ENCODE data around the gene RPL36A.

DNA sequence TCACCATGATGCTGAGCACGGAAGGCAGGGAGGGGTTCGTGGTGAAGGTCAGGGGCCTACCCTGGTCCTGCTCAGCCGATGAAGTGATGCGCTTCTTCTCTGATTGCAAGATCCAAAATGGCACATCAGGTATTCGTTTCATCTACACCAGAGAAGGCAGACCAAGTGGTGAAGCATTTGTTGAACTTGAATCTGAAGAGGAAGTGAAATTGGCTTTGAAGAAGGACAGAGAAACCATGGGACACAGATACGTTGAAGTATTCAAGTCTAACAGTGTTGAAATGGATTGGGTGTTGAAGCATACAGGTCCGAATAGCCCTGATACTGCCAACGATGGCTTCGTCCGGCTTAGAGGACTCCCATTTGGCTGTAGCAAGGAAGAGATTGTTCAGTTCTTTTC is 21.2 kb downstream of the RPL36A start:
- TF ChIP-seq, protein P1, sequence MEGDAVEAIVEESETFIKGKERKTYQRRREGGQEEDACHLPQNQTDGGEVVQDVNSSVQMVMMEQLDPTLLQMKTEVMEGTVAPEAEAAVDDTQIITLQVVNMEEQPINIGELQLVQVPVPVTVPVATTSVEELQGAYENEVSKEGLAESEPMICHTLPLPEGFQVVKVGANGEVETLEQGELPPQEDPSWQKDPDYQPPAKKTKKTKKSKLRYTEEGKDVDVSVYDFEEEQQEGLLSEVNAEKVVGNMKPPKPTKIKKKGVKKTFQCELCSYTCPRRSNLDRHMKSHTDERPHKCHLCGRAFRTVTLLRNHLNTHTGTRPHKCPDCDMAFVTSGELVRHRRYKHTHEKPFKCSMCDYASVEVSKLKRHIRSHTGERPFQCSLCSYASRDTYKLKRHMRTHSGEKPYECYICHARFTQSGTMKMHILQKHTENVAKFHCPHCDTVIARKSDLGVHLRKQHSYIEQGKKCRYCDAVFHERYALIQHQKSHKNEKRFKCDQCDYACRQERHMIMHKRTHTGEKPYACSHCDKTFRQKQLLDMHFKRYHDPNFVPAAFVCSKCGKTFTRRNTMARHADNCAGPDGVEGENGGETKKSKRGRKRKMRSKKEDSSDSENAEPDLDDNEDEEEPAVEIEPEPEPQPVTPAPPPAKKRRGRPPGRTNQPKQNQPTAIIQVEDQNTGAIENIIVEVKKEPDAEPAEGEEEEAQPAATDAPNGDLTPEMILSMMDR (conservative IDR thresholded peaks at IDR 0.05; ENCODE audit: low read length) = no peak
- TF ChIP-seq EZH2phosphoT487 (IDR thresholded peaks at IDR 0.05; ENCODE audit: borderline replicate concordance) = no peak
